PFSK-1 (cell line): ENCODE measurements around the gene NAV2.

Experiments
- FOXP2 ChIP-seq: optimal IDR thresholded peaks from 2 replicates; pipeline ENCODE3; 2011; ENCODE audit warnings: borderline replicate concordance, control low read depth, inconsistent platforms; ENCODE audit not compliant: insufficient read depth; ENCODE audit errors: extremely low read length, extremely low read depth
- POLR2AphosphoS5 ChIP-seq: IDR thresholded peaks from 2 replicates; pipeline ENCODE4 v1.6.1; 2012; ENCODE audit warnings: low read depth, mild to moderate bottlenecking, control low read depth, low read length, moderate library complexity
- SIN3A ChIP-seq: IDR thresholded peaks from 2 replicates; pipeline ENCODE4 v1.6.1; 2012; ENCODE audit warnings: mild to moderate bottlenecking, low read length, moderate library complexity, borderline replicate concordance; ENCODE audit not compliant: insufficient read depth
- TAF1 ChIP-seq: IDR thresholded peaks from 2 replicates; pipeline ENCODE4 v1.6.1; 2012; ENCODE audit warnings: low read length, control low read depth, borderline replicate concordance; ENCODE audit not compliant: insufficient read depth
- TF ChIP-seq, protein P1 (sequence below), 2 experiments: IDR thresholded peaks; 2 replicates each; pipeline versions ENCODE4 v1.6.1 to v1.8.0; 2011 to 2012; ENCODE audit warnings: low read depth in 2 of 2, low read length in 2 of 2, control low read depth in 1 of 2, inconsistent platforms in 1 of 2, mild to moderate bottlenecking in 1 of 2, moderate library complexity in 1 of 2; ENCODE audit not compliant: insufficient read depth in 1 of 2

The NAV2 gene

DNA sequence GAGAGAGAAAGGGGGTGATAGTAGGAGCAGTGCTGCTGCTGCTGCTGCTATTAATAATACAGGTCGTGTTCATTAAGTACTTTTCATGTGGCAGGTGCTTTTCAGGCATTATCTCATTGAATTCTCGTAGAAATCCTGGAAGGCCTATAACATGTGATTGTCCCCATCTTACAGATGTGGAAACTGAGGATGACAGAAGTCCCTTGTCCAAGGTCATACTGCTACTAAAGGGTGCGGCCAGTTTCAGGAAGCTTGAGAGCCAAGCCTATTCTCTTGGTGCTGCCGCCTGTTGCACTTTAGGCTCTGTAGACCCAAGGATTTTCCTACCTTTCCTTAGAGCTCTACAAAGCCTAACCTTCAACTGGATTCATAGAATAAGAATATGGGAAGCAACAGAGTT, 254.3 kb downstream of the NAV2 start:
- no peak for TF ChIP-seq SIN3A

DNA sequence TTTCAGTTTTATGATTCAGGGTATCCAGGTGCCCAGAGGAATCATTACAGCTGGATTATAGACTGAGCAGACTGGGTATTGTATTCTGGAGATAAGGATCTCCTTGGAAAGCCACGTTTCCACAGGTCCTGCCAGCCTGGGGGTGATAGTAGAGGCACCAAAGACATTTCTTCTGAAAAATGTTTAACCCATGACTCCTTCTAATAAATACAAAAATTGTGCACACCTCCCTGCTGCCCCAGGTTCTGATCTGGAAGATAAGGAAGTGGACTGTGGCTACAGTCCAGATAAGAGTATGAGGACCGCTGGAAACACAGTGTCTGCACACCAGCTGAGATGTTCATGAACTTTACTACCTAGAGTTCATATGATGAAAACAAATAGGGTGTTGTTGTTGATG, 255.2 kb downstream of the NAV2 start:
- TF ChIP-seq FOXP2 (no peak), POLR2AphosphoS5 (no peak), SIN3A (no peak), TAF1 (no peak)
- TF ChIP-seq, protein P1, sequence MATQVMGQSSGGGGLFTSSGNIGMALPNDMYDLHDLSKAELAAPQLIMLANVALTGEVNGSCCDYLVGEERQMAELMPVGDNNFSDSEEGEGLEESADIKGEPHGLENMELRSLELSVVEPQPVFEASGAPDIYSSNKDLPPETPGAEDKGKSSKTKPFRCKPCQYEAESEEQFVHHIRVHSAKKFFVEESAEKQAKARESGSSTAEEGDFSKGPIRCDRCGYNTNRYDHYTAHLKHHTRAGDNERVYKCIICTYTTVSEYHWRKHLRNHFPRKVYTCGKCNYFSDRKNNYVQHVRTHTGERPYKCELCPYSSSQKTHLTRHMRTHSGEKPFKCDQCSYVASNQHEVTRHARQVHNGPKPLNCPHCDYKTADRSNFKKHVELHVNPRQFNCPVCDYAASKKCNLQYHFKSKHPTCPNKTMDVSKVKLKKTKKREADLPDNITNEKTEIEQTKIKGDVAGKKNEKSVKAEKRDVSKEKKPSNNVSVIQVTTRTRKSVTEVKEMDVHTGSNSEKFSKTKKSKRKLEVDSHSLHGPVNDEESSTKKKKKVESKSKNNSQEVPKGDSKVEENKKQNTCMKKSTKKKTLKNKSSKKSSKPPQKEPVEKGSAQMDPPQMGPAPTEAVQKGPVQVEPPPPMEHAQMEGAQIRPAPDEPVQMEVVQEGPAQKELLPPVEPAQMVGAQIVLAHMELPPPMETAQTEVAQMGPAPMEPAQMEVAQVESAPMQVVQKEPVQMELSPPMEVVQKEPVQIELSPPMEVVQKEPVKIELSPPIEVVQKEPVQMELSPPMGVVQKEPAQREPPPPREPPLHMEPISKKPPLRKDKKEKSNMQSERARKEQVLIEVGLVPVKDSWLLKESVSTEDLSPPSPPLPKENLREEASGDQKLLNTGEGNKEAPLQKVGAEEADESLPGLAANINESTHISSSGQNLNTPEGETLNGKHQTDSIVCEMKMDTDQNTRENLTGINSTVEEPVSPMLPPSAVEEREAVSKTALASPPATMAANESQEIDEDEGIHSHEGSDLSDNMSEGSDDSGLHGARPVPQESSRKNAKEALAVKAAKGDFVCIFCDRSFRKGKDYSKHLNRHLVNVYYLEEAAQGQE (IDR thresholded peaks at IDR 0.05; ENCODE audit: insufficient read depth in 1 of 2, low read depth in 2 of 2, low read length in 2 of 2) = no peak

DNA sequence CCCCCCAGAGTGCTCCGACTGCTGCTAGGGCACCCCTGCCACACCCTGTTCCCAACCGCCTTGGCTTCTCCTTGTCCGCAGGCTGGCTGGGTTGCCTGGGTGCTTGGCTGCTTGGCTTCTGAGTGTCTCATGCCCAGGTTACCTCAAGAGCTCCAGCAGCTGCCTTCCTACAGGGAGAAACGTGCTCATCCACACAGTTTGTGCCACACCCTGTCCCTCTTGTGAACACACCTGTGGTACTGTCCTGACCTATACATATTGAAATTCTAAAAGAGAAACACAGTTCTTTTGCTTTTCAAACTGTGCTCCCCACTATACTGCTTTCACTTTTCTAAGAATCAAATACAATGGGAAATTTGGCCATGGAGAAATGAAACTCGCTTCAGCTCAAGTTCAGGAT, 256.2 kb downstream of the NAV2 start:
- TF ChIP-seq SIN3A (no peak), TAF1 (no peak), FOXP2 (no peak), POLR2AphosphoS5 (no peak)
- TF ChIP-seq, protein P1 (IDR thresholded peaks at IDR 0.05; ENCODE audit: insufficient read depth in 1 of 2, low read depth in 2 of 2, low read length in 2 of 2) = no peak

DNA sequence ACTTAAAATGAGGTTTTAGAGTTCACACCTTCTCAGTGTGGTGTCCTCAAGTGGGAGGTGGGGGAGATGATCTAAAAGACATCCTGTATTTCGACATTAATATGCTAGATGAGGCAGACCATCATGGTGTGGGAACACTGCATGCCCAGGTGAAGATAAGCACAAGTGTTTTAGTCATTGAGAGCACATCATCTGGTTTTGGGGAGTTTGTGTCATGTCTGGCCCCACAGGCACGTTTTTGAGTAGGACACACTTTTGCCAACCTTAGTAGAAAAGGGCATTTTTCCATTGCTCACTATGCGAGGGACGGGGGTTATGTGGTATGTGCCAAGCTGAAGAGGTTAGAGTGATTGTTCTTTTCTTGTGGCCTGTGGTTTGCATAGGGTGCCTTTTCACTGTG, 258.3 kb downstream of the NAV2 start:
- TF ChIP-seq TAF1 (no peak), SIN3A (no peak), FOXP2 (no peak)

DNA sequence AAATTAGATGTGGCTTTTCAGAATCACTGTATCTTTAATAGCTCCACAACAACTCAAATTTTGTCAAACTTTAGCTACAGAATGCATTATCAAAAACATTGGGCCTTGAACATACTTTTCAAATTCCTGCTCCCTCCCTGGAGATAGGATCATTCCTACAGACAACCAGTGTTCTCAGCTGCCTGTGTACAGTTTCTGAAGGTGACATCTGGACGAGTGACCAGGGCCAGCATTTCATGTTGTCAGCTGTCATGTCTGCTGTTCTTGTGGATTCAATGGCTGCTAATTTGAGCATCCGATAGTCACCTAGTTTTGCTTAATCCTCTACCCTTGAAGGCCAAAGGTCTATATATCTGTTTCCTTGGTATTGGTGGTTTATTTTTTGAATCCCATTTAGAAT, 259.5 kb downstream of the NAV2 start:
- TF ChIP-seq TAF1 (no peak), SIN3A (no peak), FOXP2 (no peak), POLR2AphosphoS5 (no peak)
- TF ChIP-seq, protein P1 (IDR thresholded peaks at IDR 0.05; ENCODE audit: insufficient read depth in 1 of 2, low read depth in 2 of 2, low read length in 2 of 2) = no peak

DNA sequence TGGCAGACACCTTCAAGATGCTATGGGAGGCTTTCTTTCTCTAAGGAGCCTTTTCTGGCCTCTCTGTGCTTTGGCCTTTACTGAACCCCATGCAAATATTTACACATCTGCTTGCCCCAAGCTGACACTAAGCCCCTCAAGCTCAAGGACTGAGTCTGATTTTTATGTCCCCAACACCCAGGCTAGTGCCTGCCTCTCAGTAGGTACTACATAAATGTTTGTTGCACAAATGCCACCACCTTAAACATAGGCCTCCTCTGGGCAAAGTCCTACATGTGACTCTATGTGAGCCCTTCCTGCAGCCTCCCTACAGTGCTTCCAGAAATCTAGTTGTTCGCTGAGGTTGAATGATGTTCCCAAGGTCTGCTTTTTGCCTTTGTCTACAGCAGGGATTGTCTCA, 260.0 kb downstream of the NAV2 start:
- TF ChIP-seq SIN3A (no peak), TAF1 (no peak), FOXP2 (no peak), POLR2AphosphoS5 (no peak)
- TF ChIP-seq, protein P1 (IDR thresholded peaks at IDR 0.05; ENCODE audit: insufficient read depth in 1 of 2, low read depth in 2 of 2, low read length in 2 of 2) = no peak
